Urothelium cell line (cell line): ENCODE measurements around the gene TMSB15C.
"Not testable (repeated sequence)": the region's sequence is repeated elsewhere in the genome, so short reads cannot be mapped to it uniquely, and the experiment has no call there.

ENCODE experiments used
- DNase-seq: peaks from one replicate; pipeline ENCODE4 v3.0.0; 2011; ENCODE audit warnings: low spot score, mixed read lengths
- FAIRE-seq: peaks from 2 replicates; lab custom pipeline; 2011; peaks lifted over from hg19 to GRCh38; lab: Jason Lieb, UNC

TMSB15C gene

GRCh38 chrX:104075778-104076445, at the start of gene TMSB15C:
Gene TMSB15C, minus strand, starts transcription at chrX:104076236.
- FAIRE-seq, DNase-seq: not testable (repeated sequence)

- FAIRE-seq: no peak
- DNase-seq: no peak
Measured at GRCh38 chrX:104122829-104123228, 46.8 kb upstream of the TMSB15C start.

GRCh38 chrX:104118765-104119164, 42.7 kb upstream of the TMSB15C start:
- DNase-seq: no peak
- no peak for FAIRE-seq

- no peak for FAIRE-seq
- no peak for DNase-seq
Measured at GRCh38 chrX:104117759-104118158, 41.7 kb upstream of the TMSB15C start.

GRCh38 chrX:104113222-104113965, 37.4 kb upstream of the TMSB15C start:
- FAIRE-seq: no peak

GRCh38 chrX:104112326-104112951, 36.4 kb upstream of the TMSB15C start, which contains the start of gene ZCCHC18:
Gene ZCCHC18, plus strand, starts transcription at chrX:104112523. Its CDS starts 1,589 bp downstream, at chrX:104114112.
- DNase-seq: peak; percentile 62
- no peak for FAIRE-seq

More at GRCh38 chrX:104113222-104113965, 37.4 kb upstream of the TMSB15C start:
- DNase-seq: peak; percentile 32

- not testable (repeated sequence) for FAIRE-seq, DNase-seq
Measured at GRCh38 chrX:104110491-104111240, 34.6 kb upstream of the TMSB15C start.

- FAIRE-seq: no peak
- no peak for DNase-seq
Measured at GRCh38 chrX:104108955-104109354, 32.9 kb upstream of the TMSB15C start.

- no peak for FAIRE-seq
- DNase-seq: no peak
Measured at GRCh38 chrX:104105330-104106262, 29.6 kb upstream of the TMSB15C start.

- DNase-seq (no peak), FAIRE-seq (no peak)
Measured at GRCh38 chrX:104104676-104105075, 28.6 kb upstream of the TMSB15C start.

- DNase-seq (no peak), FAIRE-seq (no peak)
Measured at GRCh38 chrX:104098919-104099318, 22.9 kb upstream of the TMSB15C start.

- FAIRE-seq (no peak), DNase-seq (peak; percentile 6)
Measured at GRCh38 chrX:104098151-104098808, 22.2 kb upstream of the TMSB15C start.

- no peak for DNase-seq
- FAIRE-seq: no peak
Measured at GRCh38 chrX:104085919-104086318, 9.9 kb upstream of the TMSB15C start.

GRCh38 chrX:104085477-104085876, 9.4 kb upstream of the TMSB15C start:
- DNase-seq: no peak
- no peak for FAIRE-seq

GRCh38 chrX:104084534-104085277, 8.7 kb upstream of the TMSB15C start:
- FAIRE-seq (no peak), DNase-seq (no peak)

- DNase-seq: no peak
- FAIRE-seq: no peak
Measured at GRCh38 chrX:104084063-104084462, 8.0 kb upstream of the TMSB15C start.

- not testable (repeated sequence) for FAIRE-seq, DNase-seq
Measured at GRCh38 chrX:104077854-104078253, 1.8 kb upstream of the TMSB15C start.

GRCh38 chrX:104062636-104063035, 13.4 kb downstream of the TMSB15C start:
- FAIRE-seq, DNase-seq: not testable (repeated sequence)
